Embryonic facial prominence (tissue), 1 donor: Measurements from ENCODE around the gene ASCL1.

Experiments used
- DNase-seq: peaks from one replicate; pipeline ENCODE4 v3.0.0-alpha.2; 2016; ENCODE audit errors: extremely low spot score

Gene ASCL1

GRCh38 chr12:102957339-102958050, at the start of gene ASCL1:
Gene ASCL1, plus strand, starts transcription at chr12:102957674. Its CDS starts 571 bp downstream, at chr12:102958245.
- DNase-seq, result no peak

GRCh38 chr12:102907918-102908317, 49.6 kb upstream of the ASCL1 start:
- DNase-seq, result no peak

GRCh38 chr12:102910137-102910536, 47.3 kb upstream of the ASCL1 start:
- no peak for DNase-seq

GRCh38 chr12:102910792-102911191, 46.7 kb upstream of the ASCL1 start:
- no peak for DNase-seq

- DNase-seq, result no peak
Observed at GRCh38 chr12:102911320-102911719, 46.2 kb upstream of the ASCL1 start.

GRCh38 chr12:102912258-102912657, 45.2 kb upstream of the ASCL1 start:
- no peak for DNase-seq

- DNase-seq, result no peak
Observed at GRCh38 chr12:102913453-102914226, 43.8 kb upstream of the ASCL1 start.

GRCh38 chr12:102916252-102917025, 41.0 kb upstream of the ASCL1 start:
- DNase-seq, result no peak

GRCh38 chr12:102917026-102917787, 40.3 kb upstream of the ASCL1 start, which contains the start of gene PAH:
Gene PAH, minus strand, starts transcription at chr12:102917244. Its CDS starts 114 bp downstream, at chr12:102917130.
- DNase-seq, result no peak

GRCh38 chr12:102918840-102919239, 38.6 kb upstream of the ASCL1 start:
- DNase-seq, result no peak

GRCh38 chr12:102920271-102920670, 37.2 kb upstream of the ASCL1 start:
- no peak for DNase-seq

GRCh38 chr12:102921240-102921639, 36.2 kb upstream of the ASCL1 start:
- DNase-seq, result no peak

GRCh38 chr12:102927220-102927619, 30.3 kb upstream of the ASCL1 start:
- DNase-seq, result no peak

- DNase-seq, result no peak
Observed at GRCh38 chr12:102933168-102933567, 24.3 kb upstream of the ASCL1 start.

GRCh38 chr12:102939059-102939458, 18.4 kb upstream of the ASCL1 start:
- no peak for DNase-seq

GRCh38 chr12:102939670-102940222, 17.7 kb upstream of the ASCL1 start:
- DNase-seq, result no peak

GRCh38 chr12:102946042-102946441, 11.4 kb upstream of the ASCL1 start:
- DNase-seq, result no peak

GRCh38 chr12:102948941-102949352, 8.5 kb upstream of the ASCL1 start:
- DNase-seq, result no peak

GRCh38 chr12:102950107-102950949, 7.1 kb upstream of the ASCL1 start:
- no peak for DNase-seq

GRCh38 chr12:102950950-102951619, 6.4 kb upstream of the ASCL1 start:
- DNase-seq, result no peak
